Vagina (tissue), 2 donors: ENCODE data around the gene HIBCH. TPM values are rescaled to one million over a fixed set of nuclear protein-coding genes. Genes with fewer than 3 reads are reported as not detected.

ENCODE experiments used
- DNase-seq, 2 donors: peaks; one replicate each; pipeline ENCODE4 v3.0.0-alpha.2; 2017; ENCODE audit errors: extremely low spot score in 2 of 2
- H3K27ac ChIP-seq: fragments of 200-600 bp; sonication (generic); one replicate; pipeline ENCODE4 v1.5.1; 2019
- H3K27me3 ChIP-seq: fragments of 200-600 bp; sonication (generic); one replicate; pipeline ENCODE4 v1.5.1; 2019
- H3K36me3 ChIP-seq, 2 donors: fragments of 200-600 bp; sonication (generic); one replicate each; pipeline ENCODE4 v1.5.1; 2017 to 2019
- H3K4me1 ChIP-seq: fragments of 200-600 bp; sonication (generic); one replicate; pipeline ENCODE4 v1.5.1; 2019
- H3K4me3 ChIP-seq, 2 donors: fragments of 200-600 bp; sonication (generic); 1 replicate in 1 of 2; 2 replicates in 1 of 2; pipeline ENCODE4 v1.5.1; 2016 to 2019
- H3K9me3 ChIP-seq: fragments of 200-600 bp; sonication (generic); one replicate; pipeline ENCODE4 v1.5.1; 2019
- POLR2A ChIP-seq, 2 donors: fragments of 450-650 bp; IDR thresholded peaks; one replicate each; pipeline ENCODE4 v1.6.1; 2017; ENCODE audit warnings: antibody characterized with exemption in 2 of 2, mild to moderate bottlenecking in 2 of 2, moderate library complexity in 2 of 2
- POLR2AphosphoS5 ChIP-seq, 2 donors: sonication (generic); formaldehyde crosslinking; IDR thresholded peaks; one replicate each; pipeline ENCODE4 v1.9.0; 2017; ENCODE audit warnings: antibody characterized with exemption in 2 of 2, mild to moderate bottlenecking in 2 of 2, low read depth in 1 of 2; ENCODE audit not compliant: insufficient read depth in 1 of 2
- intact Hi-C: fragments of 100-400 bp; cut with DNase I; formaldehyde crosslinking; loops from one replicate; pipeline ENCODE4 v1.15.1; 2023
- total RNA-seq: library from RNA; depleted of rRNA; stranded (reverse); fragments of >200 nt; gene quantifications from one replicate; pipeline ENCODE4 v1.2.3, GENCODE V29; 2016
- TF ChIP-seq, protein P1 (sequence below), 3 experiments: fragments of 450-650 bp in 2 of 3; fragments of 200-600 bp in 1 of 3; sonication (generic) in 1 of 3; IDR thresholded peaks; one replicate each; pipeline ENCODE4 v1.5.1; 2017 to 2019; ENCODE audit warnings: antibody characterized with exemption in 3 of 3, mild to moderate bottlenecking in 2 of 3, moderate library complexity in 2 of 3

The HIBCH gene
- total RNA-seq, 1 donor from 2014 or later = 25.0 TPM

DNA sequence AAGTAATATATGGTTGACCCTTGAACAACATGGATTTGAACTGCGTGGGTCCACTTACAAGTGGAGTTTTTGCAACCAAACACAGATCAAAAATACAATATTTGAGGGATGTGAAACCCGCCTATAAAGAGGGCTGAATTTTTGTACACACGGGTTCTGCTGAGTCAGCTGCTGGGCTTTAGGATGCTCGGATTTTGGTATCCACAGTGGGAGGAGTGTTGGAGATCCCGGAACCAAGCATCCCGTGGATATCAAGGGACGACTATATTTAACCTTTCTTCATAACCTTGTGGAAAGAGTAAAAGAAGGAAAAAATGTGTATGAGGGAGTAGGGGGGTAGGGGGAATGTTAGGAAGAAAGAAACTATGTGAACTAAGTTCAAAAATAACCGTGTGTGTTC lies 13.8 kb upstream of the HIBCH start:
- intact Hi-C loops = no loop called here
- Histone ChIP-seq H3K4me1 (no peaks in the 10 kb centered on the region), H3K27ac (no peak overlapping the region), H3K9me3 (no peaks in the 10 kb centered on the region), H3K4me3 (no peak overlapping the region), H3K27me3 (no peaks in the 10 kb centered on the region), H3K36me3 (no peaks in the 10 kb centered on the region)
- no peak for DNase-seq
- TF ChIP-seq, protein P1, sequence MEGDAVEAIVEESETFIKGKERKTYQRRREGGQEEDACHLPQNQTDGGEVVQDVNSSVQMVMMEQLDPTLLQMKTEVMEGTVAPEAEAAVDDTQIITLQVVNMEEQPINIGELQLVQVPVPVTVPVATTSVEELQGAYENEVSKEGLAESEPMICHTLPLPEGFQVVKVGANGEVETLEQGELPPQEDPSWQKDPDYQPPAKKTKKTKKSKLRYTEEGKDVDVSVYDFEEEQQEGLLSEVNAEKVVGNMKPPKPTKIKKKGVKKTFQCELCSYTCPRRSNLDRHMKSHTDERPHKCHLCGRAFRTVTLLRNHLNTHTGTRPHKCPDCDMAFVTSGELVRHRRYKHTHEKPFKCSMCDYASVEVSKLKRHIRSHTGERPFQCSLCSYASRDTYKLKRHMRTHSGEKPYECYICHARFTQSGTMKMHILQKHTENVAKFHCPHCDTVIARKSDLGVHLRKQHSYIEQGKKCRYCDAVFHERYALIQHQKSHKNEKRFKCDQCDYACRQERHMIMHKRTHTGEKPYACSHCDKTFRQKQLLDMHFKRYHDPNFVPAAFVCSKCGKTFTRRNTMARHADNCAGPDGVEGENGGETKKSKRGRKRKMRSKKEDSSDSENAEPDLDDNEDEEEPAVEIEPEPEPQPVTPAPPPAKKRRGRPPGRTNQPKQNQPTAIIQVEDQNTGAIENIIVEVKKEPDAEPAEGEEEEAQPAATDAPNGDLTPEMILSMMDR (IDR thresholded peaks at IDR 0.05) = no peak
- TF ChIP-seq POLR2A (IDR thresholded peaks at IDR 0.05) (no peak), POLR2AphosphoS5 (IDR thresholded peaks at IDR 0.05; ENCODE audit: insufficient read depth in 1 of 2, low read depth in 1 of 2) (no peak)

DNA sequence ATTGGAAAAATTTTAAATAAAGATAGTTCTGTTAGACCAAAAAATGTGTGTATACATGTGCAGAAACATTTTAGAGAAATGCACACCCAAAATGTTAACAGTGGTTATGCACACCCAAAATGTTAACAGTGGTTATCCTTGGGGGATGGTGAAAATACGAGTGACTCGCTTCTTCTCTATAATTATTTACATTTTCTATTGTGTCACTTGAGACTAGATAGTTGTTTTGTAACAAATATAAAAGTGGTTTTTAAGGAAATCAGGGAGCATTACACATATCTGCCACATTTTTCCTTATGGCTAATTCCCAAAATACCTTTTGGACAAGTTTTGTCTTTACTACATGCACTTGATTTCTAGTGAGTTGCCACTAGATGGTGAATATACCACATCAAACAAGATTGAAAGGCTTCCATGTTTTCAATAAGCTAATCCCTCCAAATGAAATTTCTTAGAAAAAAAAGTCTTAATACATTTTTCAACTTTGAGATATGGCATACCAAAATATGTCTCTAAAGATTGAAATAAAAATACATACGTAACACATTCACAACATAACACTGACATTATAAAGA lies 9.0 kb upstream of the HIBCH start:
- intact Hi-C loops = no loop called here
- Histone ChIP-seq H3K36me3 (no peaks in the 10 kb centered on the region), H3K9me3 (no peaks in the 10 kb centered on the region), H3K4me3 (no peak overlapping the region), H3K27ac (no peak overlapping the region), H3K27me3 (no peaks in the 10 kb centered on the region), H3K4me1 (no peaks in the 10 kb centered on the region)
- DNase-seq = no peak
- no peak for TF ChIP-seq POLR2A (IDR thresholded peaks at IDR 0.05)

DNA sequence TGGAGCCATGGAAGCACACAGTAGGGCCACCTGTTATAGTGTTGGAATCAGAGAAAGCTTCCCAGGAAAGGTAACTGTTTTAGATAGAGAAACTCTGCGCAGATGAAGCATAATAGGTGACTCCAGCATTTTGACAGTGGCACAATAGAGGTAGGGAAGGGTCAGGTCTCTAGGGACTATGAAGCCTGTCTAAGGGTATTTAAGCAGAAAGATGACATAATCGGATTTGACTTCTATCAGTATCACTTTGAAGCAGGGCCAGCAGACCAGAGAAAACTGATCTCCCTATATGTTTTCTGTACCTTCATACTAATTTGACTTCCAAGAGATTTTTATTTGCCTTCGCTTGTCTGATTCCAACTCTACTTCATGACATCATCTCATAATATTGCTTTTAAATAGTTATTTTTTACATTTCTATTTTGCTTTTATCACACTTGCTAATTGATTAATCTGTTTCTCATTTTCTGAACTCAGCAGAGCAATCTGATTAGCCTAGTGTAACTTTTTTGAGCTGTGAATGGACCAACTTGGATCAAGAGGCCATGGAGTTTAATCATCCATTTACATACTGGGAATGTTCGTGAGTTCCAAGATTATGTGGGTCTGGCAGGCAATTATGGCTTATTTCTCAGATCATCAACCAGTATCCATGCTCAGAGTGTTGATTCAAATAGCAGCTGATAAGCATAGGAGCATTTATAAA lies 8.4 kb upstream of the HIBCH start:
- no peaks in the 10 kb centered on the region for H3K4me1 ChIP-seq
- no peak for DNase-seq
- H3K27ac ChIP-seq = no peak overlapping the region
- H3K9me3 ChIP-seq = no peaks in the 10 kb centered on the region
- intact Hi-C loops = no loop called here
- TF ChIP-seq POLR2AphosphoS5 (IDR thresholded peaks at IDR 0.05; ENCODE audit: insufficient read depth in 1 of 2, low read depth in 1 of 2) = no peak
- TF ChIP-seq POLR2A (IDR thresholded peaks at IDR 0.05) = no peak
- TF ChIP-seq, protein P1 (IDR thresholded peaks at IDR 0.05) = no peak
- no peaks in the 10 kb centered on the region for H3K27me3 ChIP-seq
- H3K4me3 ChIP-seq = no peak overlapping the region
- H3K36me3 ChIP-seq = no peaks in the 10 kb centered on the region

DNA sequence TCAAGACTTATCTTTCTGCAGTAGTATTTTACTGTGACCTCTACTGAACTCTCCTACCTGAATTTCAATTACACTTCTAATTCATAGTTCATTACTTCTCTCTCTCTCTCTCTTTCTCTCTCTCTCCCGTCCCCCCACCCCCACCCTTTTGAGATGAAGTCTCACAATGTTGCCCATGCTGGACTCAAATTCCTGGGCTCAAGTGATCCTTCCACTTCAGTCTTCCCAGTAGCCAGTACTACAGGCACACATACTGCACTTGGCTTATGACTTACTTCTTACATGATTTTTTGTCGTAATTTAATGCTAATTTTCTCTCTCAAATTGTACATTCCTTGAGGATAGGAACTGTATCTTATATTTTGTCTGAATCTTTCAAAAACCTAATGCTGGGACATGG lies 6.0 kb upstream of the HIBCH start:
- TF ChIP-seq, protein P1 (IDR thresholded peaks at IDR 0.05) = no peak
- TF ChIP-seq POLR2AphosphoS5 (IDR thresholded peaks at IDR 0.05; ENCODE audit: insufficient read depth in 1 of 2, low read depth in 1 of 2) = no peak
- TF ChIP-seq POLR2A (IDR thresholded peaks at IDR 0.05) = no peak
- Histone ChIP-seq H3K4me3 (no peak overlapping the region), H3K4me1 (no peaks in the 10 kb centered on the region), H3K27me3 (no peaks in the 10 kb centered on the region), H3K36me3 (no peaks in the 10 kb centered on the region), H3K9me3 (no peaks in the 10 kb centered on the region), H3K27ac (no peak overlapping the region)
- intact Hi-C loops = no loop called here
- no peak for DNase-seq

DNA sequence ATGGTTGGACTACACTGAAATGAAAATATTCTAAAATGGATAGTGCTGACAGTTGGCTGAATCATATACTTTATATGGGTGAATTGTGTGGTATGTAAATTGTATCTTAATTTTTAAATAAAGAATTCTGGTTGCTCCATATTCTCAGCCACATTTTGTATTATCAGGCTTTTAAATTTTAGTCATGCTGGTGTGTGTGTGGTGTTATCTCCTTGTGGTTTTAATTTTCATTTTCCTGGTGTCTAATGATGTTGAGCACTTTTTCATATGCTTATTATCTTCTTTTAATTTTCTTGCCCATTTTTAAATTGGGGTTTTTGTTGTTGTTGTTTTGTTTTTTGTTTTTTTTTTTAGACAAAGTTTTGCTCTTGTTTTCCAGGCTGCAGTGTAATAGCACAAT lies 3.8 kb upstream of the HIBCH start:
- Histone ChIP-seq H3K27ac (no peak overlapping the region), H3K36me3 (no peaks in the 10 kb centered on the region), H3K4me3 (no peak overlapping the region), H3K4me1 (peaks cover 13% of the 10 kb centered on the region), H3K9me3 (no peaks in the 10 kb centered on the region), H3K27me3 (no peaks in the 10 kb centered on the region)
- intact Hi-C loops = no loop called here
- no peak for DNase-seq
- TF ChIP-seq POLR2AphosphoS5 (IDR thresholded peaks at IDR 0.05; ENCODE audit: insufficient read depth in 1 of 2, low read depth in 1 of 2) (no peak), POLR2A (IDR thresholded peaks at IDR 0.05) (no peak)
- TF ChIP-seq, protein P1 (IDR thresholded peaks at IDR 0.05) = no peak
